ENCODE measurements around the gene SARDH. TPM values are rescaled to one million over a fixed set of nuclear protein-coding genes. Genes with fewer than 3 reads are reported as not detected.

The SARDH gene
- total and polyA plus RNA-seq, 4 donors: 6.9 to 10.5 (median 8.8) TPM

GRCh38 chr9:133703591-133704399, 34.4 kb downstream of the SARDH start:
- H3K4me3 ChIP-seq (ENCODE audit: low read depth, low read length): no peak overlapping the region
- H3K36me3 ChIP-seq (ENCODE audit: control insufficient read depth, insufficient read depth, low read length): peaks cover 24% of the 10 kb centered on the region
- DNase-seq (ENCODE audit: low read depth in 4 of 6, low spot score in 6 of 6): no peak
- H3K9me3 ChIP-seq (ENCODE audit: control insufficient read depth, insufficient read depth, low read length): no peaks in the 10 kb centered on the region
- 69% methylated on average over 13 of the region's 21 CpGs for WGBS (ENCODE audit: insufficient coverage)
- H3K27ac ChIP-seq (ENCODE audit: low read depth, low read length): no peak overlapping the region
- H3K4me1 ChIP-seq (ENCODE audit: control insufficient read depth, insufficient read depth, low read length): peaks cover 68% of the 10 kb centered on the region
- H3K27me3 ChIP-seq (ENCODE audit: control insufficient read depth, insufficient read depth, low read length): no peaks in the 10 kb centered on the region

- H3K27me3 ChIP-seq (ENCODE audit: control insufficient read depth, insufficient read depth, low read length): no peaks in the 10 kb centered on the region
- peaks cover 60% of the 10 kb centered on the region for H3K4me1 ChIP-seq (ENCODE audit: control insufficient read depth, insufficient read depth, low read length)
- no peaks in the 10 kb centered on the region for H3K9me3 ChIP-seq (ENCODE audit: control insufficient read depth, insufficient read depth, low read length)
- peak overlapping the region; percentile 40 for H3K27ac ChIP-seq (ENCODE audit: low read depth, low read length)
- WGBS (ENCODE audit: insufficient coverage): 30% methylated on average over 37 of the region's 39 CpGs
- peak overlapping the region; percentile 34 for H3K4me3 ChIP-seq (ENCODE audit: low read depth, low read length)
- no peak for DNase-seq (ENCODE audit: low read depth in 4 of 6, low spot score in 6 of 6)
- H3K36me3 ChIP-seq (ENCODE audit: control insufficient read depth, insufficient read depth, low read length): peaks cover 20% of the 10 kb centered on the region
Measured at GRCh38 chr9:133702798-133703590, 35.2 kb downstream of the SARDH start.

- peak overlapping the region; percentile 40 for H3K27ac ChIP-seq (ENCODE audit: low read depth, low read length)
- H3K4me3 ChIP-seq (ENCODE audit: low read depth, low read length): peak overlapping the region; percentile 34
- peaks cover 19% of the 10 kb centered on the region for H3K36me3 ChIP-seq (ENCODE audit: control insufficient read depth, insufficient read depth, low read length)
- no peaks in the 10 kb centered on the region for H3K27me3 ChIP-seq (ENCODE audit: control insufficient read depth, insufficient read depth, low read length)
- H3K9me3 ChIP-seq (ENCODE audit: control insufficient read depth, insufficient read depth, low read length): no peaks in the 10 kb centered on the region
- H3K4me1 ChIP-seq (ENCODE audit: control insufficient read depth, insufficient read depth, low read length): peaks cover 52% of the 10 kb centered on the region
- peak in 2 of 6 donors; percentile 73 to 85 for DNase-seq (ENCODE audit: low read depth in 4 of 6, low spot score in 6 of 6)
- 39% methylated on average over 32 of the region's 39 CpGs for WGBS (ENCODE audit: insufficient coverage)
Measured at GRCh38 chr9:133701981-133702797, 36.0 kb downstream of the SARDH start.

- Histone ChIP-seq H3K27ac (ENCODE audit: low read depth, low read length) (no peak overlapping the region), H3K9me3 (ENCODE audit: control insufficient read depth, insufficient read depth, low read length) (no peaks in the 10 kb centered on the region), H3K36me3 (ENCODE audit: control insufficient read depth, insufficient read depth, low read length) (peaks cover 19% of the 10 kb centered on the region), H3K4me1 (ENCODE audit: control insufficient read depth, insufficient read depth, low read length) (peaks cover 45% of the 10 kb centered on the region), H3K4me3 (ENCODE audit: low read depth, low read length) (no peak overlapping the region), H3K27me3 (ENCODE audit: control insufficient read depth, insufficient read depth, low read length) (no peaks in the 10 kb centered on the region)
- 77% methylated on average over 31 of the region's 33 CpGs for WGBS (ENCODE audit: insufficient coverage)
- DNase-seq (ENCODE audit: low read depth in 4 of 6, low spot score in 6 of 6): peak in 2 of 6 donors; percentile 63 to 86
Measured at GRCh38 chr9:133701321-133701980, 36.7 kb downstream of the SARDH start.

GRCh38 chr9:133700819-133701320, 37.3 kb downstream of the SARDH start:
- DNase-seq (ENCODE audit: low read depth in 4 of 6, low spot score in 6 of 6): peak in 1 of 6 donors; percentile 52
- H3K4me1 ChIP-seq (ENCODE audit: control insufficient read depth, insufficient read depth, low read length): peaks cover 44% of the 10 kb centered on the region
- H3K27ac ChIP-seq (ENCODE audit: low read depth, low read length): no peak overlapping the region
- 58% methylated on average over 4 of the region's 4 CpGs for WGBS (ENCODE audit: insufficient coverage)
- no peak overlapping the region for H3K4me3 ChIP-seq (ENCODE audit: low read depth, low read length)
- H3K27me3 ChIP-seq (ENCODE audit: control insufficient read depth, insufficient read depth, low read length): no peaks in the 10 kb centered on the region
- peaks cover 21% of the 10 kb centered on the region for H3K36me3 ChIP-seq (ENCODE audit: control insufficient read depth, insufficient read depth, low read length)
- H3K9me3 ChIP-seq (ENCODE audit: control insufficient read depth, insufficient read depth, low read length): no peaks in the 10 kb centered on the region

- Histone ChIP-seq H3K27ac (ENCODE audit: low read depth, low read length) (no peak overlapping the region), H3K27me3 (ENCODE audit: control insufficient read depth, insufficient read depth, low read length) (no peaks in the 10 kb centered on the region), H3K4me1 (ENCODE audit: control insufficient read depth, insufficient read depth, low read length) (peaks cover 40% of the 10 kb centered on the region), H3K9me3 (ENCODE audit: control insufficient read depth, insufficient read depth, low read length) (no peaks in the 10 kb centered on the region), H3K36me3 (ENCODE audit: control insufficient read depth, insufficient read depth, low read length) (peaks cover 23% of the 10 kb centered on the region), H3K4me3 (ENCODE audit: low read depth, low read length) (no peak overlapping the region)
- DNase-seq (ENCODE audit: low read depth in 4 of 6, low spot score in 6 of 6): no peak
- WGBS (ENCODE audit: insufficient coverage): 100% methylated on average over 1 of the region's 6 CpGs
Measured at GRCh38 chr9:133699546-133699945, 38.6 kb downstream of the SARDH start.

GRCh38 chr9:133696071-133696472, 42.1 kb downstream of the SARDH start:
- H3K4me1 ChIP-seq (ENCODE audit: control insufficient read depth, insufficient read depth, low read length): peaks cover 16% of the 10 kb centered on the region
- no peak for DNase-seq (ENCODE audit: low read depth in 4 of 6, low spot score in 6 of 6)
- WGBS (ENCODE audit: insufficient coverage): 91% methylated on average over 12 of the region's 12 CpGs

GRCh38 chr9:133694686-133695085, 43.5 kb downstream of the SARDH start:
- 67% methylated on average over 3 of the region's 3 CpGs for whole genome bisulfite sequencing (ENCODE audit: insufficient coverage)
- peaks cover 12% of the 10 kb centered on the region for H3K4me1 ChIP-seq (ENCODE audit: control insufficient read depth, insufficient read depth, low read length)

More at GRCh38 chr9:133696071-133696472, 42.1 kb downstream of the SARDH start:
- Histone ChIP-seq H3K27me3 (ENCODE audit: control insufficient read depth, insufficient read depth, low read length) (no peaks in the 10 kb centered on the region), H3K4me3 (ENCODE audit: low read depth, low read length) (no peak overlapping the region), H3K27ac (ENCODE audit: low read depth, low read length) (no peak overlapping the region), H3K9me3 (ENCODE audit: control insufficient read depth, insufficient read depth, low read length) (no peaks in the 10 kb centered on the region), H3K36me3 (ENCODE audit: control insufficient read depth, insufficient read depth, low read length) (peaks cover 29% of the 10 kb centered on the region)

More at GRCh38 chr9:133694686-133695085, 43.5 kb downstream of the SARDH start:
- no peak overlapping the region for H3K27ac ChIP-seq (ENCODE audit: low read depth, low read length)
- H3K9me3 ChIP-seq (ENCODE audit: control insufficient read depth, insufficient read depth, low read length): no peaks in the 10 kb centered on the region
- H3K4me3 ChIP-seq (ENCODE audit: low read depth, low read length): no peak overlapping the region
- peaks cover 36% of the 10 kb centered on the region for H3K36me3 ChIP-seq (ENCODE audit: control insufficient read depth, insufficient read depth, low read length)
- no peaks in the 10 kb centered on the region for H3K27me3 ChIP-seq (ENCODE audit: control insufficient read depth, insufficient read depth, low read length)
- no peak for DNase-seq (ENCODE audit: low read depth in 4 of 6, low spot score in 6 of 6)
